DLD1 (cell line): ENCODE data around the gene IFNW1.
"Not testable (repeated sequence)": the region's sequence is repeated elsewhere in the genome, so short reads cannot be mapped to it uniquely, and the experiment has no call there.

Experiments used
- in situ Hi-C: cut with HindIII; loops from 2 replicates; pipeline ENCODE4 v1.10.0; 2017; ENCODE audit warnings: low sequenced_read_pairs

Gene IFNW1

GRCh38 chr9:21141427-21141882, at the start of gene IFNW1:
Gene IFNW1, minus strand, starts transcription at chr9:21141832. Its CDS starts 262 bp downstream, at chr9:21141570.
- in situ Hi-C loops, result no loop called here

- in situ Hi-C loops, result not testable (repeated sequence)
Observed at GRCh38 chr9:21187487-21187886, 45.9 kb upstream of the IFNW1 start, which contains the start of gene IFNA4. Gene IFNA4, minus strand, starts transcription at chr9:21187587. Its CDS starts 56 bp downstream, at chr9:21187531.

GRCh38 chr9:21182810-21183736, 41.4 kb upstream of the IFNW1 start:
- in situ Hi-C loops, result not testable (repeated sequence)

GRCh38 chr9:21174671-21175070, 33.0 kb upstream of the IFNW1 start:
- in situ Hi-C loops, result no loop called here

- in situ Hi-C loops, result no loop called here
Observed at GRCh38 chr9:21172156-21172555, 30.5 kb upstream of the IFNW1 start.

- in situ Hi-C loops, result no loop called here
Observed at GRCh38 chr9:21171351-21171750, 29.7 kb upstream of the IFNW1 start.

GRCh38 chr9:21166560-21166959, 24.9 kb upstream of the IFNW1 start, which contains the start of gene IFNA21:
Gene IFNA21, minus strand, starts transcription at chr9:21166660. Its CDS starts 48 bp downstream, at chr9:21166612.
- in situ Hi-C loops, result not testable (repeated sequence)

GRCh38 chr9:21165516-21165915, 23.9 kb upstream of the IFNW1 start:
- in situ Hi-C loops, result no loop called here

- in situ Hi-C loops, result no loop called here
Observed at GRCh38 chr9:21160178-21160577, 18.5 kb upstream of the IFNW1 start.

- in situ Hi-C loops, result no loop called here
Observed at GRCh38 chr9:21155501-21155900, 13.9 kb upstream of the IFNW1 start.

GRCh38 chr9:21154018-21154608, 12.5 kb upstream of the IFNW1 start:
- in situ Hi-C loops, result no loop called here

GRCh38 chr9:21153336-21154017, 11.8 kb upstream of the IFNW1 start:
- in situ Hi-C loops, result no loop called here

- in situ Hi-C loops, result no loop called here
Observed at GRCh38 chr9:21144603-21145002, 3.0 kb upstream of the IFNW1 start.

GRCh38 chr9:21137020-21137419, 4.6 kb downstream of the IFNW1 start:
- in situ Hi-C loops, result no loop called here

- in situ Hi-C loops, result no loop called here
Observed at GRCh38 chr9:21135736-21136135, 5.9 kb downstream of the IFNW1 start.

GRCh38 chr9:21128186-21128585, 13.4 kb downstream of the IFNW1 start:
- in situ Hi-C loops, result not testable (repeated sequence)

- in situ Hi-C loops, result no loop called here
Observed at GRCh38 chr9:21121595-21122251, 19.9 kb downstream of the IFNW1 start.

GRCh38 chr9:21121079-21121478, 20.6 kb downstream of the IFNW1 start:
- in situ Hi-C loops, result no loop called here

- in situ Hi-C loops, result no loop called here
Observed at GRCh38 chr9:21119093-21119770, 22.4 kb downstream of the IFNW1 start.

- in situ Hi-C loops, result no loop called here
Observed at GRCh38 chr9:21114311-21114710, 27.3 kb downstream of the IFNW1 start.
